ENCODE data around the gene PRSS33. TPM values are rescaled to one million over a fixed set of nuclear protein-coding genes. Genes with fewer than 3 reads are reported as not detected.

The PRSS33 gene
- polyA plus RNA-seq, 2 donors, result not detected

DNA sequence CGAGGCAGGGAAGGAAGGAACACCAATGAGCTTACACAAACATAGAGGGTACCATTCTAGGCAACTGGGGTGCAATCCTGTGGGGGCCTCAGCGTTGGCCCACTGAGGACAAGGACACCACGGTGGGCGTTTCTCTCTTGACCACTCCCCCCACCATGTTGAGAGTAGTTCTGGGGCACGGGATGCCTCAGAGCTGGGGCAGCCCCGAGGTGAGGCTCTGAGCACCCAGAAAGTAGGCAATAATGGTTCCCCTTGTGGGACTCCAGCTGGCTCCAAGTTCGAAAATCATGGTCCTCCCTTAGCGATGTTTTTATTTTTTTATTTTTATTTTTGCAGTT lies 34.8 kb upstream of the PRSS33 start:
- no peaks in the 10 kb centered on the region for H3K27me3 ChIP-seq (ENCODE audit: control insufficient read depth in 1 of 2, insufficient read depth in 2 of 2, low read length in 2 of 2)

DNA sequence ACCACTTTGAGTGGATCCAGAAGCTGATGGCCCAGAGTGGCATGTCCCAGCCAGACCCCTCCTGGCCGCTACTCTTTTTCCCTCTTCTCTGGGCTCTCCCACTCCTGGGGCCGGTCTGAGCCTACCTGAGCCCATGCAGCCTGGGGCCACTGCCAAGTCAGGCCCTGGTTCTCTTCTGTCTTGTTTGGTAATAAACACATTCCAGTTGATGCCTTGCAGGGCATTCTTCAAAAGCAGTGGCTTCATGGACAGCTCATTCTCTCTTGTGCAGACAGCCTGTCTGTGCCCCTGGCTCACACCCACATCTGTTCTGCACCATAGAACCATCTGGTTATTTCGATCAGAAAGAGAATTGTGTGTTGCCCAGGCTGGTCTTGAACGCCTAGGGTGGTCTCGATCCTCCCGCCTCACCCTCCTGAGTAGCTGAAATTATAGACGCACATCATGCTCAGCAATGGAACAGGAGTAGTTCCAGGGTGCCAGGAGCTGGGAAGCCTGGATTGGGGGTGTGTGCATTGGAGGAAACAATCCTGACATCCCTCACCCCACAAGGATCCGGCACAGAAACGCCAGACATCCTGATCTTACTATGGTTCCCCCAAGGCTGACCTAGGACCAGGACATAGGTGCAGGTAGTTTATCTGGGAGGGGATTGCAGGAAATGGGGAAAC lies 34.3 kb upstream of the PRSS33 start:
- Histone ChIP-seq H3K27ac (ENCODE audit: low read depth in 2 of 2, low read length in 1 of 2) (no peak overlapping the region), H3K9me3 (ENCODE audit: control insufficient read depth in 2 of 2, insufficient read depth in 1 of 2, low read depth in 1 of 2, low read length in 1 of 2) (no peaks in the 10 kb centered on the region), H3K4me1 (ENCODE audit: control insufficient read depth in 2 of 2, insufficient read depth in 2 of 2, low read length in 1 of 2) (no peaks in the 10 kb centered on the region), H3K27me3 (ENCODE audit: control insufficient read depth in 1 of 2, insufficient read depth in 2 of 2, low read length in 2 of 2) (no peaks in the 10 kb centered on the region), H3K4me3 (ENCODE audit: low read depth in 1 of 2, low read length in 2 of 2) (no peak overlapping the region), H3K36me3 (ENCODE audit: control insufficient read depth in 2 of 2, insufficient read depth in 2 of 2, low read length in 1 of 2) (no peaks in the 10 kb centered on the region)
- WGBS, 2 donors, result 81 to 82% methylated on average over 9 of the region's 9 CpGs

More for the DNA sequence above, 34.8 kb upstream of the PRSS33 start:
- no peak overlapping the region for H3K27ac ChIP-seq (ENCODE audit: low read depth in 2 of 2, low read length in 1 of 2)
- no peaks in the 10 kb centered on the region for H3K4me1 ChIP-seq (ENCODE audit: control insufficient read depth in 2 of 2, insufficient read depth in 2 of 2, low read length in 1 of 2)
- WGBS, 2 donors, result 70% methylated on average over 8 of the region's 8 CpGs
- no peaks in the 10 kb centered on the region for H3K36me3 ChIP-seq (ENCODE audit: control insufficient read depth in 2 of 2, insufficient read depth in 2 of 2, low read length in 1 of 2)
- H3K9me3 ChIP-seq (ENCODE audit: control insufficient read depth in 2 of 2, insufficient read depth in 1 of 2, low read depth in 1 of 2, low read length in 1 of 2), result no peaks in the 10 kb centered on the region
- no peak overlapping the region for H3K4me3 ChIP-seq (ENCODE audit: low read depth in 1 of 2, low read length in 2 of 2)

DNA sequence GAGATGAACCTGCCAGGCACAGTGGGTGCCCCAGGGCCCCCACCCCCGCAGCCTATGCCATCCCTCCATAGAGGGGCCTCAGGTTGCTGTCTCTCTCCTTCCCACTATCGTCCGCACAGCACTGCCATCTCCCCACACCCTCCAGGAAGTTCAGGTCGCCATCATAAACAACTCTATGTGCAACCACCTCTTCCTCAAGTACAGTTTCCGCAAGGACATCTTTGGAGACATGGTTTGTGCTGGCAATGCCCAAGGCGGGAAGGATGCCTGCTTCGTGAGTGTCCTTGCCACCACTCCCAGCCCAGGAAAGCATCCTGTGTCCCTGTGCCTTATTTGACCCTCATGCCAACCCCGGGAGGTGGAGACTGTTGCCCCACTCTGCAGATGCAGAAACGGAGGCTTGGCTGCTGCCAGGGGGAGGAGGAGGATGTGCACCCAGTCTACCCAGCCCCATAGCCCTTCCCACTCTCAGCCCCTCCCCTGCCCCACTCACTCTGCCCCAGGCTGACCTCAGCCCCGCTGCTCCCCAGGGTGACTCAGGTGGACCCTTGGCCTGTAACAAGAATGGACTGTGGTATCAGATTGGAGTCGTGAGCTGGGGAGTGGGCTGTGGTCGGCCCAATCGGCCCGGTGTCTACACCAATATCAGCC lies 33.6 kb upstream of the PRSS33 start:
- H3K36me3 ChIP-seq (ENCODE audit: control insufficient read depth in 2 of 2, insufficient read depth in 2 of 2, low read length in 1 of 2), result no peaks in the 10 kb centered on the region
- no peaks in the 10 kb centered on the region for H3K27me3 ChIP-seq (ENCODE audit: control insufficient read depth in 1 of 2, insufficient read depth in 2 of 2, low read length in 2 of 2)
- WGBS, 2 donors, result 73 to 76% methylated on average over 14 of the region's 14 CpGs
- H3K4me1 ChIP-seq (ENCODE audit: control insufficient read depth in 2 of 2, insufficient read depth in 2 of 2, low read length in 1 of 2), result no peaks in the 10 kb centered on the region
- no peak overlapping the region for H3K4me3 ChIP-seq (ENCODE audit: low read depth in 1 of 2, low read length in 2 of 2)
- H3K27ac ChIP-seq (ENCODE audit: low read depth in 2 of 2, low read length in 1 of 2), result no peak overlapping the region
- no peaks in the 10 kb centered on the region for H3K9me3 ChIP-seq (ENCODE audit: control insufficient read depth in 2 of 2, insufficient read depth in 1 of 2, low read depth in 1 of 2, low read length in 1 of 2)

- H3K27me3 ChIP-seq (ENCODE audit: control insufficient read depth in 1 of 2, insufficient read depth in 2 of 2, low read length in 2 of 2), result no peaks in the 10 kb centered on the region
- 68 to 72% methylated on average over 17 of the region's 17 CpGs for WGBS, 2 donors
- no peak overlapping the region for H3K27ac ChIP-seq (ENCODE audit: low read depth in 2 of 2, low read length in 1 of 2)
- H3K4me1 ChIP-seq (ENCODE audit: control insufficient read depth in 2 of 2, insufficient read depth in 2 of 2, low read length in 1 of 2), result no peaks in the 10 kb centered on the region
- H3K9me3 ChIP-seq (ENCODE audit: control insufficient read depth in 2 of 2, insufficient read depth in 1 of 2, low read depth in 1 of 2, low read length in 1 of 2), result no peaks in the 10 kb centered on the region
- H3K4me3 ChIP-seq (ENCODE audit: low read depth in 1 of 2, low read length in 2 of 2), result no peak overlapping the region
- H3K36me3 ChIP-seq (ENCODE audit: control insufficient read depth in 2 of 2, insufficient read depth in 2 of 2, low read length in 1 of 2), result no peaks in the 10 kb centered on the region
Measured at GRCh38 chr16:2819939-2820835, 32.8 kb upstream of the PRSS33 start.

- Histone ChIP-seq H3K27me3 (ENCODE audit: control insufficient read depth in 1 of 2, insufficient read depth in 2 of 2, low read length in 2 of 2) (no peaks in the 10 kb centered on the region), H3K36me3 (ENCODE audit: control insufficient read depth in 2 of 2, insufficient read depth in 2 of 2, low read length in 1 of 2) (no peaks in the 10 kb centered on the region), H3K4me3 (ENCODE audit: low read depth in 1 of 2, low read length in 2 of 2) (no peak overlapping the region), H3K27ac (ENCODE audit: low read depth in 2 of 2, low read length in 1 of 2) (no peak overlapping the region), H3K9me3 (ENCODE audit: control insufficient read depth in 2 of 2, insufficient read depth in 1 of 2, low read depth in 1 of 2, low read length in 1 of 2) (no peaks in the 10 kb centered on the region), H3K4me1 (ENCODE audit: control insufficient read depth in 2 of 2, insufficient read depth in 2 of 2, low read length in 1 of 2) (no peaks in the 10 kb centered on the region)
- WGBS, 2 donors, result 83 to 86% methylated on average over 18 of the region's 18 CpGs
Measured at GRCh38 chr16:2819179-2819938, 32.0 kb upstream of the PRSS33 start.

DNA sequence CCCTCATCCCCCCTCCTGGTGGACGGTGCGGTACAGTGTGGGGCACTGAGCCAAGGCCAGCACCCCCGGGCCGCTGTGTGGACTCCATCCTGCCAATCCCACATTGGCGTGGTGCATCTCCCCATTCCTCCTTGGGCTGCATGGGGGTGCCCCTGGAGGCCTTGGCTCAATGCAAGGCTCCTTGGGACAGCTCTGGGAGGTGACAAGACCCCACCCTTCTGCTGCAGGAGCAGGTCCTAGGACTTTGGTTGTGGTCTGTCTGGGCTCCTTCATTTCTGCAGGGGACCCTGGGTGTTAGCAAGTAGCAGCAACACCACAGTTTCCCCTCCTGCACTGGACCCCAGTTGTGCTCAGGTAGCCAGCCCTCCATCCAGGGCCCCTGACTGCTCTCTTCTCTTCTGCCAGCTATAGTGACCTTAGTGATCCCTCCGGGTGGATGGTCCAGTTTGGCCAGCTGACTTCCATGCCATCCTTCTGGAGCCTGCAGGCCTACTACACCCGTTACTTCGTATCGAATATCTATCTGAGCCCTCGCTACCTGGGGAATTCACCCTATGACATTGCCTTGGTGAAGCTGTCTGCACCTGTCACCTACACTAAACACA lies 31.0 kb upstream of the PRSS33 start:
- Histone ChIP-seq H3K9me3 (ENCODE audit: control insufficient read depth in 2 of 2, insufficient read depth in 1 of 2, low read depth in 1 of 2, low read length in 1 of 2) (no peaks in the 10 kb centered on the region), H3K4me3 (ENCODE audit: low read depth in 1 of 2, low read length in 2 of 2) (no peak overlapping the region), H3K36me3 (ENCODE audit: control insufficient read depth in 2 of 2, insufficient read depth in 2 of 2, low read length in 1 of 2) (no peaks in the 10 kb centered on the region), H3K4me1 (ENCODE audit: control insufficient read depth in 2 of 2, insufficient read depth in 2 of 2, low read length in 1 of 2) (no peaks in the 10 kb centered on the region), H3K27me3 (ENCODE audit: control insufficient read depth in 1 of 2, insufficient read depth in 2 of 2, low read length in 2 of 2) (no peaks in the 10 kb centered on the region), H3K27ac (ENCODE audit: low read depth in 2 of 2, low read length in 1 of 2) (no peak overlapping the region)
- 76 to 78% methylated on average over 10 of the region's 10 CpGs for WGBS, 2 donors

- Histone ChIP-seq H3K4me1 (ENCODE audit: control insufficient read depth in 2 of 2, insufficient read depth in 2 of 2, low read length in 1 of 2) (no peaks in the 10 kb centered on the region), H3K9me3 (ENCODE audit: control insufficient read depth in 2 of 2, insufficient read depth in 1 of 2, low read depth in 1 of 2, low read length in 1 of 2) (no peaks in the 10 kb centered on the region), H3K27me3 (ENCODE audit: control insufficient read depth in 1 of 2, insufficient read depth in 2 of 2, low read length in 2 of 2) (no peaks in the 10 kb centered on the region), H3K36me3 (ENCODE audit: control insufficient read depth in 2 of 2, insufficient read depth in 2 of 2, low read length in 1 of 2) (no peaks in the 10 kb centered on the region), H3K4me3 (ENCODE audit: low read depth in 1 of 2, low read length in 2 of 2) (peak overlapping the region in 1 of 2 donors; percentile 14), H3K27ac (ENCODE audit: low read depth in 2 of 2, low read length in 1 of 2) (no peak overlapping the region)
- 70 to 74% methylated on average over 66 to 68 of the region's 68 CpGs for WGBS, 2 donors
Measured at GRCh38 chr16:2817340-2818271, 30.2 kb upstream of the PRSS33 start.

- peak within 1 kb of the TSS in 1 of 2 donors; percentile 14 for H3K4me3 ChIP-seq (ENCODE audit: low read depth in 1 of 2, low read length in 2 of 2)
- 62 to 66% methylated on average over 21 to 28 of the region's 28 CpGs for WGBS, 2 donors
Measured at GRCh38 chr16:2816751-2817339, 29.5 kb upstream of the PRSS33 start, which contains the start of gene PRSS21. PRSS21 (plus strand) TSS chr16:2817237; CDS start chr16:2817269, 32 bp downstream.

More at GRCh38 chr16:2816751-2817339, 29.5 kb upstream of the PRSS33 start, which contains the start of gene PRSS21:
- no peaks in the 10 kb centered on the region for H3K9me3 ChIP-seq (ENCODE audit: control insufficient read depth in 2 of 2, insufficient read depth in 1 of 2, low read depth in 1 of 2, low read length in 1 of 2)
- no peak within 1 kb of the TSS for H3K27ac ChIP-seq (ENCODE audit: low read depth in 2 of 2, low read length in 1 of 2)
- H3K36me3 ChIP-seq (ENCODE audit: control insufficient read depth in 2 of 2, insufficient read depth in 2 of 2, low read length in 1 of 2), result no peaks in the 10 kb centered on the region
- H3K27me3 ChIP-seq (ENCODE audit: control insufficient read depth in 1 of 2, insufficient read depth in 2 of 2, low read length in 2 of 2), result no peaks in the 10 kb centered on the region
- H3K4me1 ChIP-seq (ENCODE audit: control insufficient read depth in 2 of 2, insufficient read depth in 2 of 2, low read length in 1 of 2), result peaks cover 5% of the 10 kb centered on the region in 2 donors
